Liver (tissue), 9 donors: Measurements from ENCODE around the gene NTNG2. TPM values are rescaled to one million over a fixed set of nuclear protein-coding genes. Genes with fewer than 3 reads are reported as not detected.

Experiments used
- DNase-seq: peaks from one replicate; pipeline ENCODE4 v3.0.0-alpha.2; 2017; ENCODE audit warnings: low spot score
- H3K27ac ChIP-seq, 2 donors: one replicate each; pipeline ENCODE4 v1.7.0; 2013; ENCODE audit warnings: inconsistent platforms in 2 of 2, low read length in 2 of 2, control low read depth in 1 of 2, low read depth in 1 of 2, mild to moderate bottlenecking in 1 of 2
- H3K27me3 ChIP-seq, 4 donors: one replicate each; pipeline versions ENCODE4 v1.6.1 to v1.7.0; 2013; ENCODE audit warnings: low read length in 3 of 4, inconsistent platforms in 1 of 4, mild to moderate bottlenecking in 1 of 4, moderate library complexity in 1 of 4; ENCODE audit not compliant: control insufficient read depth in 4 of 4, insufficient read depth in 4 of 4
- H3K36me3 ChIP-seq, 4 donors: one replicate each; pipeline versions ENCODE4 v1.6.1 to v1.7.0; 2013; ENCODE audit warnings: low read length in 3 of 4, mild to moderate bottlenecking in 3 of 4, low read depth in 1 of 4, moderate library complexity in 1 of 4; ENCODE audit not compliant: control insufficient read depth in 4 of 4, insufficient read depth in 3 of 4
- H3K4me1 ChIP-seq, 4 donors: one replicate each; pipeline versions ENCODE4 v1.6.1 to v1.7.0; 2013; ENCODE audit warnings: low read length in 3 of 4, mild to moderate bottlenecking in 3 of 4, moderate library complexity in 1 of 4; ENCODE audit not compliant: control insufficient read depth in 4 of 4, insufficient read depth in 4 of 4
- H3K4me3 ChIP-seq, 3 donors: one replicate each; pipeline versions ENCODE4 v1.6.1 to v1.7.0; 2013; ENCODE audit warnings: low read length in 3 of 3, control low read depth in 1 of 3, low read depth in 1 of 3, mild to moderate bottlenecking in 1 of 3
- H3K9ac ChIP-seq, 2 donors: one replicate each; pipeline ENCODE4 v1.7.0; 2013; ENCODE audit warnings: low read length in 2 of 2, mild to moderate bottlenecking in 2 of 2, moderate library complexity in 2 of 2, control low read depth in 1 of 2, low read depth in 1 of 2
- H3K9me3 ChIP-seq, 4 donors: one replicate each; pipeline versions ENCODE4 v1.6.1 to v1.7.0; 2013; ENCODE audit warnings: low read length in 3 of 4; ENCODE audit not compliant: control insufficient read depth in 4 of 4
- ATF3 ChIP-seq: IDR thresholded peaks from 2 replicates; pipeline ENCODE4 v1.6.1; 2016; ENCODE audit warnings: antibody characterized with exemption
- EGR1 ChIP-seq, 2 donors: IDR thresholded peaks; 2 replicates each; pipeline ENCODE4 v1.6.1; 2016 to 2018; ENCODE audit warnings: antibody characterized with exemption in 2 of 2, low read depth in 2 of 2
- FOXA1 ChIP-seq: IDR thresholded peaks from 2 replicates; pipeline ENCODE4 v1.6.1; 2016; ENCODE audit warnings: antibody characterized with exemption
- FOXA2 ChIP-seq: IDR thresholded peaks from 2 replicates; pipeline ENCODE4 v1.6.1; 2016; ENCODE audit warnings: antibody characterized with exemption
- GABPA ChIP-seq, 2 donors: IDR thresholded peaks in 1 of 2; conservative IDR thresholded peaks in 1 of 2; 2 replicates each; pipeline ENCODE4 v1.6.1; 2016; ENCODE audit warnings: antibody characterized with exemption in 2 of 2, mild to moderate bottlenecking in 1 of 2, moderate library complexity in 1 of 2
- HNF4A ChIP-seq, 2 donors: conservative IDR thresholded peaks; 2 replicates each; pipeline ENCODE4 v1.6.1; 2016; ENCODE audit warnings: antibody characterized with exemption in 2 of 2, mild to moderate bottlenecking in 2 of 2
- JUND ChIP-seq, 2 donors: IDR thresholded peaks; 2 replicates each; pipeline ENCODE4 v1.6.1; 2016; ENCODE audit warnings: antibody characterized with exemption in 2 of 2
- MAX ChIP-seq: IDR thresholded peaks from 2 replicates; pipeline ENCODE4 v1.6.1; 2016; ENCODE audit warnings: antibody characterized with exemption
- NR2F2 ChIP-seq: IDR thresholded peaks from 2 replicates; pipeline ENCODE4 v1.6.1; 2016; ENCODE audit warnings: antibody characterized with exemption
- RAD21 ChIP-seq, 2 donors: IDR thresholded peaks; 2 replicates each; pipeline ENCODE4 v1.6.1; 2016; ENCODE audit warnings: antibody characterized with exemption in 2 of 2, mild to moderate bottlenecking in 2 of 2
- REST ChIP-seq: IDR thresholded peaks from 2 replicates; pipeline ENCODE4 v1.6.1; 2016; ENCODE audit warnings: antibody characterized with exemption, mild to moderate bottlenecking
- RXRA ChIP-seq, 2 donors: IDR thresholded peaks; 2 replicates each; pipeline ENCODE4 v1.6.1; 2017 to 2018; ENCODE audit warnings: antibody characterized with exemption in 2 of 2, mild to moderate bottlenecking in 1 of 2
- SP1 ChIP-seq: IDR thresholded peaks from 2 replicates; pipeline ENCODE4 v1.6.1; 2018; ENCODE audit warnings: antibody characterized with exemption, mild to moderate bottlenecking
- TAF1 ChIP-seq: conservative IDR thresholded peaks from 2 replicates; pipeline ENCODE4 v1.6.1; 2016; ENCODE audit warnings: antibody characterized with exemption, mild to moderate bottlenecking
- YY1 ChIP-seq: IDR thresholded peaks from 2 replicates; pipeline ENCODE4 v1.6.1; 2016; ENCODE audit warnings: antibody characterized with exemption, mild to moderate bottlenecking
- ZBTB33 ChIP-seq: IDR thresholded peaks from 2 replicates; pipeline ENCODE4 v1.6.1; 2016; ENCODE audit warnings: antibody characterized with exemption
- WGBS: extraction: QIAGEN DNeasy Blood & Tissue Kit; methylation state at CpG from one replicate; pipeline ENCODE4 v1.1.7; 2013; 5-methylcytosine and 5-hydroxymethylcytosine counted together
- polyA plus RNA-seq, 2 donors: library from polyadenylated mRNA; stranded (reverse) in 1 of 2; unstranded in 1 of 2; fragments of 200-250 nt in 1 of 2; fragments of >200 nt in 1 of 2; fragmentation: Nextera tagmentation in 1 of 2; extraction: Ambion mirVana in 1 of 2; gene quantifications; one replicate each; pipeline versions ENCODE4 v1.2.1 to v1.2.3, GENCODE V29; 2013 to 2015
- total RNA-seq, 2 donors: library from RNA; depleted of rRNA; stranded (reverse); fragments of >200 nt; gene quantifications; one replicate each; pipeline ENCODE4 v1.2.3, GENCODE V29; 2014
- donor health status: healthy.
- donor health status: healthy.
- donor health status: healthy.
- donor health status: healthy.
- donor health status: healthy.

The NTNG2 gene
- total and polyA plus RNA-seq, 4 donors = 0.12 to 0.42 (median 0.28) TPM; not detected in 1

- no peaks in the 10 kb centered on the region for H3K36me3 ChIP-seq
- H3K4me3 ChIP-seq = no peak overlapping the region
- no peak for TF ChIP-seq JUND (IDR thresholded peaks at IDR 0.05)
- no peak for TF ChIP-seq GABPA (IDR thresholded peaks at IDR 0.05 in 1 of 2, conservative IDR thresholded peaks at IDR 0.05 in 1 of 2)
- no peak for TF ChIP-seq NR2F2
- no peak for TF ChIP-seq HNF4A (conservative IDR thresholded peaks at IDR 0.05)
- TF ChIP-seq REST = no peak
- no peak for TF ChIP-seq SP1
- no peak for TF ChIP-seq YY1
- no peak overlapping the region for H3K9ac ChIP-seq
- WGBS = 21% methylated on average over 20 of the region's 20 CpGs
- peaks cover 2 to 7% (median 5%) of the 10 kb centered on the region in 4 donors for H3K27me3 ChIP-seq
- no peaks in the 10 kb centered on the region for H3K9me3 ChIP-seq
- DNase-seq = no peak
- no peak overlapping the region for H3K27ac ChIP-seq
- no peaks in the 10 kb centered on the region for H3K4me1 ChIP-seq
Observed at GRCh38 chr9:132185073-132186009, 23.5 kb downstream of the NTNG2 start.

GRCh38 chr9:132187121-132187620 lies 25.3 kb downstream of the NTNG2 start:
- Histone ChIP-seq H3K4me3 (no peak overlapping the region), H3K27ac (no peak overlapping the region), H3K4me1 (no peaks in the 10 kb centered on the region), H3K36me3 (no peaks in the 10 kb centered on the region), H3K9me3 (no peaks in the 10 kb centered on the region), H3K27me3 (peaks cover 2 to 7% (median 5%) of the 10 kb centered on the region in 4 donors), H3K9ac (no peak overlapping the region)
- no peak for TF ChIP-seq NR2F2
- no peak for TF ChIP-seq FOXA2
- TF ChIP-seq ZBTB33 = no peak
- TF ChIP-seq FOXA1 = no peak
- no peak for TF ChIP-seq ATF3
- no peak for TF ChIP-seq SP1
- no peak for TF ChIP-seq REST
- no peak for TF ChIP-seq HNF4A (conservative IDR thresholded peaks at IDR 0.05)
- no peak for TF ChIP-seq EGR1 (IDR thresholded peaks at IDR 0.05; ENCODE audit: low read depth in 2 of 2)
- TF ChIP-seq RAD21 (IDR thresholded peaks at IDR 0.05) = no peak
- TF ChIP-seq RXRA (IDR thresholded peaks at IDR 0.05) = no peak
- TF ChIP-seq TAF1 = no peak
- TF ChIP-seq MAX = no peak
- WGBS = 43% methylated on average over 14 of the region's 14 CpGs
- DNase-seq = no peak
